H9 (cell line): ENCODE data around the gene GNPTAB. TPM values are rescaled to one million over a fixed set of nuclear protein-coding genes. Genes with fewer than 3 reads are reported as not detected.

Experiments
- DNase-seq: peaks from one replicate; pipeline ENCODE4 v3.0.0-alpha.2; 2017
- H2AFZ ChIP-seq: one replicate; pipeline ENCODE4 v1.6.1; 2013; ENCODE audit warnings: mild to moderate bottlenecking, low read length, control low read depth, moderate library complexity
- H2AK5ac ChIP-seq: 2 replicates; pipeline ENCODE4 v1.6.1; 2013; ENCODE audit warnings: low read length, control low read depth, mixed read lengths; ENCODE audit not compliant: insufficient read length
- H2BK120ac ChIP-seq: one replicate; pipeline ENCODE4 v1.6.1; 2013; ENCODE audit warnings: low read depth, mild to moderate bottlenecking, low read length, control low read depth, inconsistent platforms; ENCODE audit not compliant: poor library complexity, severe bottlenecking
- H2BK12ac ChIP-seq: 2 replicates; pipeline ENCODE4 v1.6.1; 2013; ENCODE audit warnings: low read length, control low read depth, mixed read lengths, low read depth; ENCODE audit not compliant: insufficient read length
- H2BK15ac ChIP-seq: 2 replicates; pipeline ENCODE4 v1.6.1; 2013; ENCODE audit warnings: low read depth, low read length, control low read depth
- H2BK20ac ChIP-seq: one replicate; pipeline ENCODE4 v1.6.1; 2013; ENCODE audit warnings: low read depth, mild to moderate bottlenecking, low read length, control low read depth, inconsistent platforms; ENCODE audit not compliant: poor library complexity, severe bottlenecking
- H2BK5ac ChIP-seq: 2 replicates; pipeline ENCODE4 v1.6.1; 2013; ENCODE audit warnings: low read length, control low read depth, mixed read lengths; ENCODE audit not compliant: insufficient read length
- H3K14ac ChIP-seq: 2 replicates; pipeline ENCODE4 v1.6.1; 2013; ENCODE audit warnings: low read length, control low read depth; ENCODE audit not compliant: insufficient read depth
- H3K18ac ChIP-seq: 2 replicates; pipeline ENCODE4 v1.6.1; 2013; ENCODE audit warnings: low read depth, mild to moderate bottlenecking, mixed read lengths, low read length, control low read depth; ENCODE audit not compliant: insufficient read length
- H3K23ac ChIP-seq: 2 replicates; pipeline ENCODE4 v1.6.1; 2013; ENCODE audit warnings: low read length, control low read depth, mixed read lengths, low read depth; ENCODE audit not compliant: insufficient read length
- H3K23me2 ChIP-seq: 2 replicates; pipeline ENCODE4 v1.6.1; 2013; ENCODE audit warnings: low read depth, mild to moderate bottlenecking, mixed read lengths, low read length, control low read depth; ENCODE audit not compliant: insufficient read length, poor library complexity, severe bottlenecking
- H3K27ac ChIP-seq: 2 replicates; pipeline ENCODE4 v1.5.1; 2013; ENCODE audit warnings: low read length, control low read depth, mixed read lengths, low read depth; ENCODE audit not compliant: insufficient read length
- H3K27me3 ChIP-seq: 2 replicates; pipeline ENCODE4 v1.6.1; 2013; ENCODE audit warnings: low read length, control low read depth, inconsistent platforms; ENCODE audit not compliant: insufficient read depth
- H3K4ac ChIP-seq: 2 replicates; pipeline ENCODE4 v1.6.1; 2013; ENCODE audit warnings: low read depth, mild to moderate bottlenecking, control low read depth, inconsistent platforms, low read length, moderate library complexity
- H3K4me1 ChIP-seq: 2 replicates; pipeline ENCODE4 v1.6.1; 2013; ENCODE audit warnings: low read length, control low read depth, inconsistent platforms; ENCODE audit not compliant: insufficient read depth
- H3K4me2 ChIP-seq: 2 replicates; pipeline ENCODE4 v1.6.1; 2013; ENCODE audit warnings: low read length, control low read depth, mixed read lengths; ENCODE audit not compliant: insufficient read length, insufficient read depth
- H3K56ac ChIP-seq: 2 replicates; pipeline ENCODE4 v1.6.1; 2013; ENCODE audit warnings: low read depth, mild to moderate bottlenecking, mixed read lengths, low read length, control low read depth; ENCODE audit not compliant: insufficient read length
- H3K79me1 ChIP-seq: 2 replicates; pipeline ENCODE4 v1.6.1; 2013; ENCODE audit warnings: low read depth, mild to moderate bottlenecking, moderate library complexity, low read length, control low read depth, inconsistent platforms; ENCODE audit not compliant: insufficient read depth, poor library complexity, severe bottlenecking
- H3K79me2 ChIP-seq: 2 replicates; pipeline ENCODE4 v1.6.1; 2013; ENCODE audit warnings: low read length, control low read depth, inconsistent platforms; ENCODE audit not compliant: insufficient read depth
- H3K9ac ChIP-seq: 2 replicates; pipeline ENCODE4 v1.6.1; 2013; ENCODE audit warnings: low read length, control low read depth, mixed read lengths; ENCODE audit not compliant: insufficient read length; ENCODE audit errors: extremely low read depth
- H3K9me3 ChIP-seq: one replicate; pipeline ENCODE4 v1.6.1; 2013; ENCODE audit warnings: low read depth, low read length, inconsistent platforms; ENCODE audit not compliant: control insufficient read depth
- H3T11ph ChIP-seq: one replicate; pipeline ENCODE4 v1.6.1; 2013; ENCODE audit warnings: mild to moderate bottlenecking, low read length, control low read depth, inconsistent platforms
- H4K20me1 ChIP-seq: one replicate; pipeline ENCODE4 v1.6.1; 2013; ENCODE audit not compliant: control insufficient read depth, insufficient read length, insufficient read depth
- H4K5ac ChIP-seq: 2 replicates; pipeline ENCODE4 v1.6.1; 2013; ENCODE audit warnings: low read depth, mild to moderate bottlenecking, mixed read lengths, low read length, control low read depth; ENCODE audit not compliant: insufficient read length
- H4K8ac ChIP-seq: replicated peaks from 2 replicates; pipeline ENCODE4 v1.6.1; 2013; ENCODE audit warnings: low read length, control low read depth, mixed read lengths, low read depth; ENCODE audit not compliant: insufficient read length
- H4K91ac ChIP-seq: 2 replicates; pipeline ENCODE4 v1.6.1; 2013; ENCODE audit warnings: low read depth, mild to moderate bottlenecking, moderate library complexity, mixed read lengths, low read length, control low read depth; ENCODE audit not compliant: insufficient read length
- H3K27ac Mint-ChIP-seq, 3 experiments: 2 replicates in 2 of 3; 3 replicates in 1 of 3; pipeline ENCODE4 v1.8.0; 2020 to 2021; ENCODE audit warnings: mixed read lengths in 3 of 3, mild to moderate bottlenecking in 1 of 3, moderate library complexity in 1 of 3
- H3K27me3 Mint-ChIP-seq: 2 replicates; pipeline ENCODE4 v1.8.0; 2021; ENCODE audit warnings: low read depth, mild to moderate bottlenecking, moderate library complexity, mixed read lengths
- H3K36me3 Mint-ChIP-seq, 3 experiments: 2 replicates in 2 of 3; 3 replicates in 1 of 3; pipeline ENCODE4 v1.8.0; 2020 to 2021; ENCODE audit warnings: low read depth in 3 of 3, mixed read lengths in 3 of 3; ENCODE audit not compliant: insufficient read depth in 1 of 3
- H3K4me1 Mint-ChIP-seq, 2 experiments: 2 replicates each; pipeline ENCODE4 v1.8.0; 2020; ENCODE audit warnings: mixed read lengths in 2 of 2
- H3K4me3 Mint-ChIP-seq, 2 experiments: 2 replicates in 1 of 2; 3 replicates in 1 of 2; pipeline ENCODE4 v1.8.0; 2020 to 2021; ENCODE audit warnings: mild to moderate bottlenecking in 2 of 2, mixed read lengths in 2 of 2, moderate library complexity in 1 of 2
- H3K9me3 Mint-ChIP-seq, 2 experiments: 2 replicates in 1 of 2; 3 replicates in 1 of 2; pipeline ENCODE4 v1.8.0; 2020; ENCODE audit warnings: mild to moderate bottlenecking in 2 of 2, mixed read lengths in 2 of 2, moderate library complexity in 1 of 2
- WGBS: extraction: QIAGEN DNeasy Blood & Tissue Kit; methylation state at CpG from one replicate; pipeline ENCODE4 v1.1.7; 2013; ENCODE audit warnings: missing lambda C conversion rate, low lambda C conversion rate, mixed read lengths; ENCODE audit not compliant: insufficient read length; ENCODE audit errors: extremely low coverage; 5-methylcytosine and 5-hydroxymethylcytosine counted together
- total RNA-seq: library from RNA; stranded (reverse); gene quantifications from 2 replicates; pipeline ENCODE4 v1.2.1, GENCODE V29; 2021
- TF ChIP-seq, protein P1 (sequence below): fragments of 200-600 bp; sonication (generic); conservative IDR thresholded peaks from 3 replicates; pipeline ENCODE4 v1.8.0; 2021; ENCODE audit warnings: antibody characterized with exemption, mild to moderate bottlenecking

The GNPTAB gene
- total RNA-seq, 1 experiment from 2014 or later: 44.3 TPM

DNA sequence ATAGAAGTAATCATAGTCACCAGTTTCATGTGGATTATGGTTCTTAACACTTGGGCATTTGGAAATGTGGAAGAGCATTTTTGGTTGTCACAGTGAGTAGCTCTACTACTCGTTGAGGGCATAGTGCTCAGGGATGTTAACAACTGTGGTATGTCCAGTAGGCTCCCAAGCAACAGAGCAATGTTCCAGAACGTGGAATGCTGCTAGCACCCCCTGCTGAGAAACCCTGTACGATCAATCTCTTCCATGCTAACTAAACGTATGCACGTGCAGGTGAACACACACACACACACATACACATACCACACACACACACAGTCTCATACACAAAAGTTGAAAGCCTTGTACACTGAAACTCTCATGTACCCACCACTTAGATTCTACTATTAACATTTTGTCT, 16.6 kb upstream of the GNPTAB start:
- Mint-ChIP-seq H3K27ac (no peak overlapping the region), H3K9me3 (no peaks in the 10 kb centered on the region), H3K27me3 (no peaks in the 10 kb centered on the region), H3K36me3 (no peaks in the 10 kb centered on the region), H3K4me1 (no peaks in the 10 kb centered on the region), H3K4me3 (no peak overlapping the region)
- no peaks in the 10 kb centered on the region for H3K9me3 ChIP-seq
- no peak overlapping the region for H4K8ac ChIP-seq
- no peak overlapping the region for H3K23ac ChIP-seq
- H2BK120ac ChIP-seq: no peak overlapping the region
- no peak overlapping the region for H3K4ac ChIP-seq
- no peak overlapping the region for H3T11ph ChIP-seq
- H3K27ac ChIP-seq: no peak overlapping the region
- no peak overlapping the region for H3K4me2 ChIP-seq
- TF ChIP-seq, protein P1, sequence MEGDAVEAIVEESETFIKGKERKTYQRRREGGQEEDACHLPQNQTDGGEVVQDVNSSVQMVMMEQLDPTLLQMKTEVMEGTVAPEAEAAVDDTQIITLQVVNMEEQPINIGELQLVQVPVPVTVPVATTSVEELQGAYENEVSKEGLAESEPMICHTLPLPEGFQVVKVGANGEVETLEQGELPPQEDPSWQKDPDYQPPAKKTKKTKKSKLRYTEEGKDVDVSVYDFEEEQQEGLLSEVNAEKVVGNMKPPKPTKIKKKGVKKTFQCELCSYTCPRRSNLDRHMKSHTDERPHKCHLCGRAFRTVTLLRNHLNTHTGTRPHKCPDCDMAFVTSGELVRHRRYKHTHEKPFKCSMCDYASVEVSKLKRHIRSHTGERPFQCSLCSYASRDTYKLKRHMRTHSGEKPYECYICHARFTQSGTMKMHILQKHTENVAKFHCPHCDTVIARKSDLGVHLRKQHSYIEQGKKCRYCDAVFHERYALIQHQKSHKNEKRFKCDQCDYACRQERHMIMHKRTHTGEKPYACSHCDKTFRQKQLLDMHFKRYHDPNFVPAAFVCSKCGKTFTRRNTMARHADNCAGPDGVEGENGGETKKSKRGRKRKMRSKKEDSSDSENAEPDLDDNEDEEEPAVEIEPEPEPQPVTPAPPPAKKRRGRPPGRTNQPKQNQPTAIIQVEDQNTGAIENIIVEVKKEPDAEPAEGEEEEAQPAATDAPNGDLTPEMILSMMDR: no peak
- no peaks in the 10 kb centered on the region for H4K20me1 ChIP-seq
- H2AFZ ChIP-seq: no peak overlapping the region
- H3K79me2 ChIP-seq: no peaks in the 10 kb centered on the region
- no CpG with 5 or more reads among the region's 5 CpGs for WGBS
- H3K14ac ChIP-seq: no peak overlapping the region
- H3K23me2 ChIP-seq: no peaks in the 10 kb centered on the region
- H3K4me1 ChIP-seq: no peaks in the 10 kb centered on the region
- no peak overlapping the region for H2BK12ac ChIP-seq
- DNase-seq: no peak
- H2AK5ac ChIP-seq: no peak overlapping the region
- H2BK20ac ChIP-seq: no peak overlapping the region
- H2BK5ac ChIP-seq: no peak overlapping the region
- no peak overlapping the region for H3K18ac ChIP-seq
- H4K91ac ChIP-seq: no peak overlapping the region
- H4K5ac ChIP-seq: no peak overlapping the region
- H3K9ac ChIP-seq: no peak overlapping the region
- H2BK15ac ChIP-seq: no peak overlapping the region
- H3K79me1 ChIP-seq: no peaks in the 10 kb centered on the region
- H3K27me3 ChIP-seq: no peaks in the 10 kb centered on the region
- no peak overlapping the region for H3K56ac ChIP-seq
